A673 (cell line): ENCODE measurements around the gene LRGUK. TPM values are rescaled to one million over a fixed set of nuclear protein-coding genes. Genes with fewer than 3 reads are reported as not detected.

ENCODE experiments used
- BruUV-seq: library from RNA; stranded (reverse); fragments of 400-500 nt; replicated peaks from 2 replicates; lab custom pipeline; 2021; lab: Mats Ljungman, UMichigan
- CTCF ChIA-PET: fragments of 300-600 bp; sonication (Branson Sonifier 250); formaldehyde crosslinking; loops from one replicate; lab custom pipeline; 2022; ENCODE audit warnings: antibody characterized with exemption; lab: Charles Lee
- POLR2A ChIA-PET: fragments of 300-600 bp; sonication (Branson Sonifier 250); formaldehyde crosslinking; loops from one replicate; lab custom pipeline; 2022; ENCODE audit warnings: antibody characterized with exemption; ENCODE audit not compliant: low non-redundant PET; lab: Charles Lee
- DNase-seq: peaks from one replicate; pipeline ENCODE4 v3.0.0-alpha.2; 2015; ENCODE audit warnings: low spot score
- H3K27ac ChIP-seq: fragments of 200-600 bp; sonication (generic); 2 replicates; pipeline ENCODE4 v1.5.1; 2016; ENCODE audit warnings: mixed run types, low read depth, mild to moderate bottlenecking, mixed read lengths, antibody characterized with exemption, low read length; ENCODE audit not compliant: poor library complexity, severe bottlenecking
- H3K27me3 ChIP-seq: fragments of 200-600 bp; sonication (generic); replicated peaks from 2 replicates; pipeline ENCODE4 v1.6.1; 2017; ENCODE audit warnings: mixed run types, low read depth, mild to moderate bottlenecking, mixed read lengths, antibody characterized with exemption, low read length; ENCODE audit not compliant: insufficient read depth, poor library complexity
- H3K36me3 ChIP-seq: fragments of 200-600 bp; sonication (generic); 2 replicates; pipeline ENCODE4 v1.6.1; 2016; ENCODE audit warnings: mixed run types, mild to moderate bottlenecking, mixed read lengths, antibody characterized with exemption, low read length; ENCODE audit not compliant: insufficient read depth, poor library complexity, severe bottlenecking
- H3K4me1 ChIP-seq: fragments of 200-600 bp; sonication (generic); 2 replicates; pipeline ENCODE4 v1.6.1; 2017; ENCODE audit warnings: mixed run types, mild to moderate bottlenecking, mixed read lengths, antibody characterized with exemption, low read length; ENCODE audit not compliant: insufficient read depth, poor library complexity, severe bottlenecking
- H3K4me3 ChIP-seq: fragments of 200-600 bp; sonication (generic); 2 replicates; pipeline ENCODE4 v1.5.1; 2016; ENCODE audit warnings: low read depth, mixed run types, mild to moderate bottlenecking, mixed read lengths, low read length; ENCODE audit not compliant: poor library complexity, severe bottlenecking
- H3K9me3 ChIP-seq: fragments of 200-600 bp; sonication (generic); 2 replicates; pipeline ENCODE4 v1.6.1; 2016; ENCODE audit warnings: mixed run types, low read depth, mild to moderate bottlenecking, mixed read lengths, antibody characterized with exemption, low read length; ENCODE audit not compliant: poor library complexity, severe bottlenecking
- EZH2 ChIP-seq: fragments of 200-600 bp; sonication (generic); IDR thresholded peaks from 2 replicates; pipeline ENCODE4 v1.6.1; 2017; ENCODE audit warnings: borderline replicate concordance, low read depth, mild to moderate bottlenecking, mixed read lengths, antibody characterized with exemption, low read length; ENCODE audit not compliant: poor library complexity, severe bottlenecking
- intact Hi-C: fragments of 100-400 bp; cut with micrococcal nuclease; formaldehyde crosslinking; loops from one replicate; pipeline ENCODE4 v1.10.0; 2022; ENCODE audit not compliant: unreplicated experiment
- total RNA-seq: library from RNA; stranded (reverse); gene quantifications from 2 replicates; pipeline ENCODE4 v1.2.3, GENCODE V29; 2021
- TF ChIP-seq, protein P1 (sequence below): fragments of 300-800, 200-600 bp; sonication (generic); conservative IDR thresholded peaks from 2 replicates; pipeline ENCODE4 v1.5.1; 2017; ENCODE audit warnings: low read depth, mild to moderate bottlenecking, antibody characterized with exemption, low read length, moderate library complexity, mixed read lengths

LRGUK gene
- total RNA-seq, 1 experiment from 2014 or later, result 0.54 TPM

- no peak for DNase-seq
- POLR2A ChIA-PET, result no interaction called here
- intact Hi-C loops, result no loop called here
- CTCF ChIA-PET, result no interaction called here
- no TSS peak for BruUV-seq
- TF ChIP-seq, protein P1, sequence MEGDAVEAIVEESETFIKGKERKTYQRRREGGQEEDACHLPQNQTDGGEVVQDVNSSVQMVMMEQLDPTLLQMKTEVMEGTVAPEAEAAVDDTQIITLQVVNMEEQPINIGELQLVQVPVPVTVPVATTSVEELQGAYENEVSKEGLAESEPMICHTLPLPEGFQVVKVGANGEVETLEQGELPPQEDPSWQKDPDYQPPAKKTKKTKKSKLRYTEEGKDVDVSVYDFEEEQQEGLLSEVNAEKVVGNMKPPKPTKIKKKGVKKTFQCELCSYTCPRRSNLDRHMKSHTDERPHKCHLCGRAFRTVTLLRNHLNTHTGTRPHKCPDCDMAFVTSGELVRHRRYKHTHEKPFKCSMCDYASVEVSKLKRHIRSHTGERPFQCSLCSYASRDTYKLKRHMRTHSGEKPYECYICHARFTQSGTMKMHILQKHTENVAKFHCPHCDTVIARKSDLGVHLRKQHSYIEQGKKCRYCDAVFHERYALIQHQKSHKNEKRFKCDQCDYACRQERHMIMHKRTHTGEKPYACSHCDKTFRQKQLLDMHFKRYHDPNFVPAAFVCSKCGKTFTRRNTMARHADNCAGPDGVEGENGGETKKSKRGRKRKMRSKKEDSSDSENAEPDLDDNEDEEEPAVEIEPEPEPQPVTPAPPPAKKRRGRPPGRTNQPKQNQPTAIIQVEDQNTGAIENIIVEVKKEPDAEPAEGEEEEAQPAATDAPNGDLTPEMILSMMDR, result no peak
- no peak for TF ChIP-seq EZH2
- peaks cover 3% of the 10 kb centered on the region for H3K4me1 ChIP-seq
- no peak overlapping the region for H3K27ac ChIP-seq
- no peaks in the 10 kb centered on the region for H3K9me3 ChIP-seq
- no peak overlapping the region for H3K4me3 ChIP-seq
- H3K27me3 ChIP-seq, result peaks cover 13% of the 10 kb centered on the region
- no peaks in the 10 kb centered on the region for H3K36me3 ChIP-seq
Observed at GRCh38 chr7:134284011-134284410, 156.9 kb downstream of the LRGUK start.

- POLR2A ChIA-PET, result no interaction called here
- Histone ChIP-seq H3K27me3 (peaks cover 6% of the 10 kb centered on the region), H3K4me3 (no peak overlapping the region), H3K36me3 (no peaks in the 10 kb centered on the region), H3K9me3 (no peaks in the 10 kb centered on the region), H3K27ac (no peak overlapping the region), H3K4me1 (peaks cover 3% of the 10 kb centered on the region)
- no TSS peak for BruUV-seq
- no peak for TF ChIP-seq EZH2
- TF ChIP-seq, protein P1, result no peak
- no peak for DNase-seq
- CTCF ChIA-PET, result no interaction called here
- intact Hi-C loops, result no loop called here
Observed at GRCh38 chr7:134284952-134285351, 157.8 kb downstream of the LRGUK start.

DNA sequence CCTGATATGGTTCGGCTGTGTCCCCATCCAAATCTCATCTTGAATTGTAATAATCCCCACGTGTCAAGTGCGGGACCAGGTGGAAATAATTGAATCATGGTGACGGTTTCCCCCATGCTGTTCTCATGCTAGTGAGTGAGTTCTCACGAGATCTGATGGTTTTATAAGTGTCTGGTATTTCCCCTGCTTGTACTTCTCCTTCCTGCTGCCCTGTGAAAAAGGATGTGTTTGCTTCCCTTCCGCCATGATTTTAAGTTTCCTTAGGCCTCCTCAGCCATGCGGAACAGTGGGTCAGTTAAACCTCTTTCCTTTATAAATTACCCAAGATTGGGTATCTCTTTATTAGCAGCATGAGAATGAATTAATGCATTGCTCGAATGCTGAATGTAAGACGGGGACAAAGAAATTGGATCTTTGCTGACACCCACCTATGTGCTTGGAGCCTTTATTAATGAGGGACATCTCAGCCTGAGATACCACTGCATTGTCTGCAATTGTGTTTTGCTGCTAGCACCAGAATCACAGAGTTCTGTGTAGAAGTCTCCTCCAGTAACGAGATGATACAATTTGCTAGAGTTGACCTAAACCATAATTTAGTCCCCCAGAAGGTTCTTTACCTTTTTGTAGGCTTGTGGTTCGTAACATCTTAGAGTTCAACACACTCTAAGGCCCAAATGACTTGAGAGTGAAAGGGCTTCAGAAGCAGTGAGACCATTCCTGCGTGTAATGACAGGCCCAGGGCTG is 160.9 kb downstream of the LRGUK start:
- no peak for DNase-seq
- Histone ChIP-seq H3K4me3 (no peak overlapping the region), H3K9me3 (no peaks in the 10 kb centered on the region), H3K27ac (no peak overlapping the region), H3K36me3 (no peaks in the 10 kb centered on the region), H3K4me1 (peaks cover 3% of the 10 kb centered on the region), H3K27me3 (peaks cover 6% of the 10 kb centered on the region)
- no TSS peak for BruUV-seq
- ChIA-PET POLR2A (no interaction called here), CTCF (no interaction called here)
- intact Hi-C loops, result no loop called here
- TF ChIP-seq, protein P1, result no peak
- no peak for TF ChIP-seq EZH2
